D721Med (cell line): Measurements from ENCODE around the gene PHLDA3.

ENCODE experiments used
- DNase-seq: peaks from one replicate; pipeline ENCODE4 v3.0.0; 2011; ENCODE audit warnings: low spot score; ENCODE audit not compliant: insufficient read length
- FAIRE-seq: peaks from 2 replicates; lab custom pipeline; 2011; peaks lifted over from hg19 to GRCh38; lab: Jason Lieb, UNC
- CTCF ChIP-seq: IDR thresholded peaks from 2 replicates; pipeline ENCODE4 v1.5.1; 2012; ENCODE audit warnings: mild to moderate bottlenecking, control low read depth; ENCODE audit not compliant: insufficient read depth; ENCODE audit errors: missing control alignments

The PHLDA3 gene

GRCh38 chr1:201508809-201509208, 39.8 kb upstream of the PHLDA3 start:
- no peak for DNase-seq
- no peak for FAIRE-seq
- TF ChIP-seq CTCF = no peak

GRCh38 chr1:201507360-201507675, 38.3 kb upstream of the PHLDA3 start:
- no peak for TF ChIP-seq CTCF
- DNase-seq (no peak), FAIRE-seq (no peak)

GRCh38 chr1:201506557-201507359, 37.8 kb upstream of the PHLDA3 start, which contains the start of gene CSRP1:
Gene CSRP1 (minus strand): TSS chr1:201507123. CDS start chr1:201496303, 10,820 bp downstream.
- DNase-seq = no peak
- TF ChIP-seq CTCF = no peak

GRCh38 chr1:201506092-201506491, 37.1 kb upstream of the PHLDA3 start:
- DNase-seq (no peak), FAIRE-seq (no peak)
- no peak for TF ChIP-seq CTCF

More at GRCh38 chr1:201506557-201507359, 37.8 kb upstream of the PHLDA3 start, which contains the start of gene CSRP1:
- no peak for FAIRE-seq

- FAIRE-seq (no peak), DNase-seq (no peak)
- TF ChIP-seq CTCF = no peak
These were observed 36.5 kb upstream of the PHLDA3 start for GRCh38 chr1:201505503-201505890.

- FAIRE-seq (no peak), DNase-seq (no peak)
- no peak for TF ChIP-seq CTCF
These were observed 36.0 kb upstream of the PHLDA3 start for GRCh38 chr1:201504799-201505502.

GRCh38 chr1:201504179-201504631, 35.2 kb upstream of the PHLDA3 start:
- DNase-seq (no peak), FAIRE-seq (no peak)
- TF ChIP-seq CTCF = no peak
